Amniotic stem cell (primary cell): ENCODE measurements around the gene ARL5B.
"Not testable (repeated sequence)": the region's sequence is repeated elsewhere in the genome, so short reads cannot be mapped to it uniquely, and the experiment has no call there.

ENCODE experiments used
- DNase-seq: peaks from one replicate; lab custom pipeline; 2025; lab: John Stamatoyannopoulos, UW

ARL5B gene

DNA sequence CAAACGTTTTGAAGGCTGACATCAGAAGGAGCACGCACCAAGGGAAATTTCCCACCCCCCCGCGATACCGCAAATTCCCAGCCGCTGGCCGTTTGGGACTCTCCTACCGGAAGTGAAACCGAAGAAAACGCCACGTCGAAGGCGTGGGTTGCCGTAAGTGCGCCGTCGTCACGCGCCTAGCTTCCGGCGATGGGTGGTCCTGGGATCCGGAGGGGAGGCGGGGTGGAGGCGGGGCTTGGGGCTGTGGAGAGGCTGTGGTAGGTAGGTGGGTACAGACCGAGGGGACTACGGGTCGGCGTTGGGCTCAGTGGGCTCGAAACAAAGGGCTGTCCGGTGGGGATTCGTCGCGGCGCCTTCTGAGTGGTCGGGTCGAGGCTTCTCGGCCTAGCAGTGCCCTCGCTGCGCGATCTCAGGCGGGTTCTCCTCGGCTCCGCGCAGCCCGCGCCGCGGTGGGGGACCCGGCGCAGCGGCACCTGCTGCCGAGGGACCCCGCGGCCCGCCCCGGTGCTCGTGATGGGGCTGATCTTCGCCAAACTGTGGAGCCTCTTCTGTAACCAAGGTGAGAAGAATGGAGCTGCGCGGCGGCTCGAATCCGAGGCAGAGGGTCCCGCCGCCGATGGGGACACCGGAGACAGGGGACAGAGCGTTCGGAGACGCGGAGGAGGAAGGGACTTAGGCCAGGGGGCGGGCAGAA is at the start of gene ARL5B:
ARL5B (plus strand) TSS at position 307 of the 694 bp plus-strand sequence; CDS start at position 514, 207 bp downstream.
- DNase-seq, result peak; percentile 99

GRCh38 chr10:18610517-18610916 is 48.7 kb upstream of the ARL5B start:
- DNase-seq, result peak; percentile 18

GRCh38 chr10:18611168-18611567 is 48.1 kb upstream of the ARL5B start:
- DNase-seq, result no peak

GRCh38 chr10:18615618-18616017 is 43.6 kb upstream of the ARL5B start:
- DNase-seq, result no peak

DNA sequence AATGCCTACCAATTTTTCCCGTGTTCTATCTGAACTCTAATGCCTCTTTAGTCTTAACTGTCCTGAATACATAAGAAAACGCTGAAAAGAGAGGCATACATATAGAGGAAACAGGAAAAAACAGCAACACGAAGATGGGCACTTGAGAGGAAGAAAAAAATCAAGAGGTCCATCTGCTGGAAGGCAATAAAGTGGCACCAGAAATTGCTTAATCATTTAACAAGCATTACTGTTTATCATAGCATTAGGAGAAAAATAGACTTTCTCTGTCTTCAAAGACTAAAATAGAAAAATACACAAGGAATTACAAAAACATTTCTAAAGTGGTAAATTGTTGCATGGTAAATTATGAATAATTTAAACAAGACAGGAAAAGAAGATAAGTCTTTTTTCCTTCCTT is 42.9 kb upstream of the ARL5B start:
- DNase-seq, result no peak

DNA sequence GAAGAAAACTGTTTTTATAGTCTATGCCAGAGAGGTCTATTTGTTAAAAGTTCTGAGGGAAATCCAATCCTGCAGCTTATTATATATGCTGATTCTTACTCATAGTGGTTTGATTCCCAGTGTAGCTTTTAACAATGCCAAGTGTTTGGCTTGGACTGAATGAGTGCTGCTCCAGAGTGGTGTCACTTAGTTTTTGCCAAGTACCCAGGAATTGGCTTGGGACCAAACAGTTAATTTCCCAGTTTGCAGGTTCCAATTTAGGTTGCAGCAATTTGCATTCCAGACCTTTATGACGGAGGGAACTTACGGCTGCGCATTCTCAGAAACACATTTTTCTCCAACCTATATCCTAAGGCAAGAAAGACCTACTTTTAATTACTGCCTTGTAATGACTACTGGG is 40.2 kb upstream of the ARL5B start:
- no peak for DNase-seq

DNA sequence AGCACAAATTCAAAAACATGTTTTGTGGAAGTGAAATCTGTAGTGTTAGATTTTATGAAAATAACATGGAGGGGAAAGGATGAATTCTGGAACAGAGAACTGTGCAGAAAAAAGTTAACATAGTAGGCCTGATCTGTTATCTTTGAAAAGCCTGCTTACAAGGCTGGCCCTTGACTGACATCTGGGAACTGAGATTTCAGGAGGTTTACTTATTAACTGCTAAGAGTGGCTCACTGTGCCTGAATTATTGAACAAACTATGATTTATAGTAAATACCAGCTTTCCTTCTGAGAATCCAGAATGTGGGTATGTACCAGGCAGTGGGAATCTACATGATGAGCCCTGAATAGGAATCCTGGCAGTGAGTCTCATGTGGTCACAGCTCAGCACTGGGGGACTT is 38.4 kb upstream of the ARL5B start:
- no peak for DNase-seq

- DNase-seq, result not testable (repeated sequence)
These were observed 35.6 kb upstream of the ARL5B start for GRCh38 chr10:18623671-18624070.

DNA sequence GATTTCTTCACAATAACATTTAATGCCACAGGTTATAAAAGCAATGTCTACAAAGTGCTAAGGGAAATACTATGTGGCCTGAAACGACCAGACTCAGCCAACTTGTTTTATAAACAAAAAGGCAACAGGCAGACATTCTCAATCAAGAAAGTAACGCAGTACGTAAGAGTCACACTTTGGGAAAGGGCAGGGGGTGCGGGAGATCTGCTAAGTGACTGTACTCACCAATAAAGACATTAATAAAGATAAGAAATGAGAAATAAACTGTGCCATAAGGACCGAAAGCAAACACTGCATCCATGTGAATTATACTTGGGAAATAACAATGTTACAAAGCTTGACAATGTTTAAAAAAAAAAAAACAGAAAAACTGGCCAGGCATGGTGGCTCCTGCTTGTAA is 33.3 kb upstream of the ARL5B start:
- DNase-seq, result no peak

DNA sequence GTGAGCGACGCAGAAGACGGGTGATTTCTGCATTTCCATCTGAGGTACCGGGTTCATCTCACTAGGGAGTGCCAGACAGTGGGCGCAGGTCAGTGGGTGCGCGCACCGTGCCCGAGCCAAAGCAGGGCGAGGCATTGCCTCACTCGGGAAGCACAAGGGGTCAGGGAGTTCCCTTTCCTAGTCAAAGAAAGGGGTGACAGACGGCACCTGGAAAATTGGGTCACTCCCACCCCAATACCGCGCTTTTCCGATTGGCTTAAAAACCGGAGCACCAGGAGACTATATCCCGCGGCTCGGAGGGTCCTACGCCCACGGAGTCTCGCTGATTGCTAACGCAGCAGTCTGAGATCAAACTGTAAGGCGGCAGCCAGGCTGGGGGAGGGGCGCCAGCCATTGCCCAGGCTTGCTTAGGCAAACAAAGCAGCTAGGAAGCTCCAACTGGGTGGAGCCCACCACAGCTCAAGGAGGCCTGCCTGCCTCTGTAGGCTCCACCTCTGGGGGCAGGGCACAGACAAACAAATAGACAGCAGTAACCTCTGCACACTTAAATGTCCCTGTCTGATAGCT is 31.7 kb upstream of the ARL5B start:
- DNase-seq, result not testable (repeated sequence)

- DNase-seq, result not testable (repeated sequence)
These were observed 26.7 kb upstream of the ARL5B start for GRCh38 chr10:18632500-18632899.

DNA sequence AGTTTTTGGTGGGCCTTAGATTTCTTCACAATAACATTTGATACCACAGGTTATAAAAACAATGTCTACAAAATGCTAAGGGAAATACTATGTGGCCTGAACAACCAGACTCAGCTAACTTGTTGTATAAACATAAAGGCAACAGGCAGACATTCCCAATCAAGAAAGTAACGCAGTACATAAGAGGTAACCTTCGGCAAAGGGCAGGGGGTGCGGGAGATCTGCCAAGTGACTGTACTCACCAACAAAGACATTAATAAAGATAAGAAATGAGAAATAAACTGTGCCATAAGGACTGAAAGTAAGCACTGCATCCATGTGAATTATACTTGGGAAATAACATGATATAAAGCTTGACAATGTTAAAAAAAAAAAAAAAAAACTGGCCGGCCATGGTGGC is 23.2 kb upstream of the ARL5B start:
- DNase-seq, result no peak

- DNase-seq, result not testable (repeated sequence)
These were observed 21.8 kb upstream of the ARL5B start for GRCh38 chr10:18637400-18637799.

DNA sequence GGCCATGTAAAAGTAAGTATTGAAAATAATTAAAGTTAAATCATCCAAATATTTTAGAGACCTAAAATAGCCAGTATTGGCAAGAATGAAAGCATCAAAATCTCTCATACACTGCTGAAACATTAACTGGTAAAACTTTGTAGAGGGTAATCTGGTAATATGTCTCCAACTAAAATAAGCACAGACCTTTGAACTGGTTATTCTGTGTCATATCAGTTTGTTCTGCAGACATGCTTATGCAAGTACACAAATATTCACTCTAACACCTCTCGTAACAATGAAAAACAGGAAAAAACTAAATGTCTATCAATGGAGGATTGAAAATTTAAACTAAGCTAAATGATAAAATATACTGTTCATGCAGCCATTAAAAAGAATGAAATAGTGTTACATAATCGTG is 19.5 kb upstream of the ARL5B start:
- not testable (repeated sequence) for DNase-seq

DNA sequence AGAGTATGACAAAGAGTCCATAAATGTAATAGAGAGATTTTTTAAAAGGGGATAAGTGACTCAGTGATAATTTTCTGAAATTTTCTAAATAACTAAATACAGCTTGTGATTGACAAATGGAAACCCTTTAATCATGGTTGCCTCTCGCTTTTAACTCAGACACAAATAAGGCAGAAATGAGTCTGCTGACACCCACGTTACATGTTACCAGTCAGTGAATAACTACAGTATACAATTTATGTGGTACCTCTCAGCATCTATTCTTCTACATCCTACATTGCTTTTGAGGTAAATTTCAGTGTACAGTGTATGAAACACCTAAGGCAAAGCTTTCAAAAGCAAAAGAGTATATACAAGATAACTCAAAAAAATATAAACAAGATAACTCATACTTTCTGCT is 12.1 kb upstream of the ARL5B start:
- no peak for DNase-seq

DNA sequence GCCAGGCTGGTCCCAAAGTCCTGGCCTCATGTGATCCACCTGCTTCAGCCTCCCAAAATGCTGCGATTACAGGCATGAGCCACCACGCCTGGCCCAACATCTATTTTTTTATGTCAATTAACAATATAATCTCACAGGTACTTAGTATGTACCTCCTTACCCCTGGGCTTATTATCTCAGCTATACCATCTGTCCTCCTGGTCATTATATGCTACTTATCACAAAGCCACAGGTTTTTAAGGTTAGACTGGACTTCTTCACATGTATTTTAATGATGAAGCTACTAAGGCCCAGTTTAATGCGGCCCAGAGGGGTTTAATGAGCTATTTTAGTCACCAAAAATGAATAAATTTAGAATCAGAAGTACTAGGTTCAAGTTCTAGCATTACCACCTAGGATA is 11.3 kb upstream of the ARL5B start:
- DNase-seq, result no peak

GRCh38 chr10:18649364-18649959 is 9.8 kb upstream of the ARL5B start:
- DNase-seq, result no peak

DNA sequence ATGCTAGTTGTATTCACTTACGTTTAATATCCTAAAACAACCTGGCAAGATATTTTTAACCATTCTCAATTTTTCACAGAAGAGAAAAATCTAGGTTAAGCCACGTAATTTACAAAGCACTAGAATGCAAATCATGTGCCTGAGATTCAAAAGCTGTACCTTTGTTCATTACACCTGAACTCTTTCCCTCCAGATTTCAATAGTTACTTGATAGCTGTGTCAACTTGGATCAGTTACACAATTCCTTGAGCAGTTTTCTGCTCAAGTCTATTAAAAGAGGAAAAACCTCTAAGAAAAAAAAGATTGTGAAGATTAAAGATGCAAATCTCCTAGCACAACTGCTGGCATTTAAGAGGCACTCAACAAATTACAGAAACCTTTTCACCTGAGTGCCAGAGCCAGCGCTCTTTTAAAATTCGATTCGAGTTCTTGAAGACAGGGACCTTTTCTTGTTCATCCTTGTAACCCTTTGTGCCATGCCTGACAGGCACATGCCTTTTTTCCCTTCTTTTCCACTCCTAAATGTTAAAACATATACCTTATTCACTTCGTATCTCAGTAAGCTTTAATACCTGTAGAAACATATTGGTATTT is 8.7 kb upstream of the ARL5B start:
- no peak for DNase-seq

DNA sequence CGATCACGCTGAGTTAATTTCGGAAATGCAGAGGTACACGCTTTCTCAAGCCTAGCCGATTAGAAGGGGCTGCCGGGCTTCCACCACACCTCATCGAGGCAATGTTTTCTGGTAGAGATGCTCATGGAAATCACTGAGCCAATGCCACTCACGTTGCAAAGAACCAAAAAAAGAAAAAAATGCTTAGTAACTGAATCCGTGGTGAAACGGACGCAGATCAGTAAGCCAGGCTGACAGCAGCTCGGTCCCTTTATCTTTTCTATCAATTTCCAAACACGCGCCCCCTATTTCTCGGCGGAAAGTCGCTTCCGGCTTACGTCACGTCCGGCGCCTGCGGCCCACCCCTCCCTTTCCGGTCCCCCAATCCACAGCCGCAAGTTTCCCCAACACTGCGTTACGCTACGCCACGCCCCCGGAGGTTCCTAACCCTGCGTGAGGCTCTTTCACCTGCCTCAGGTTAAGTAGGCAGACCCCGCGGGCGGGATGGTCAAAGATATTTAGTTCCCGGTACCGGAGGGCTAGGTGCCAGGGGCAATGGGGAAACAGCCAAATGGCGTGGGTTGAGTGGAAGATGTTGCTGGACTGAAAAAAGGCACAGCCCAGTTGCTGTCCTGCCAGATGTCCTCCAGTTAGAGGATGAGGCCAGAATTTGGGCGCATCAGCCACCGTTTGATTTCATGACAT is 7.8 kb upstream of the ARL5B start, which contains the start of gene NSUN6:
NSUN6 (minus strand) TSS at position 264 of the 684 bp plus-strand sequence. CDS start 384 bp downstream, outside the sequence.
- peak; percentile 76 for DNase-seq

DNA sequence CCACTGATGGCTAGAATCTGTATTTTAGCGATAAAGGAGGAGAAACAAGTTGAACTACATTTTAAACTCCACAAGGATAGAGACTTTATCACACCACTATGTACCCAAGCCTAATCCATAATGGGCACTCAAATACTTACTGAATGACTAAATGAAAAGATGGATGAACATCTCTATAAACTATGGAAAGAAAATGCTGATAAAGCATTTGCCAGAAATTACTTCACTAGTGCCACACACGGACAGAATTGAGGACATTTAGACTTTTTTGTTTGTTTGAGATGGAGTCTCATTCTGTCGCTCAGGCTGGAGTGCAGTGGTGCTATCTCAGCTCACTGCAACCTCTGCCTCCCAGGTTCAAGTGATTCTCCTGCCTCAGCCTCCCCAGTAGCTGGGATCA is 6.1 kb upstream of the ARL5B start:
- no peak for DNase-seq

DNA sequence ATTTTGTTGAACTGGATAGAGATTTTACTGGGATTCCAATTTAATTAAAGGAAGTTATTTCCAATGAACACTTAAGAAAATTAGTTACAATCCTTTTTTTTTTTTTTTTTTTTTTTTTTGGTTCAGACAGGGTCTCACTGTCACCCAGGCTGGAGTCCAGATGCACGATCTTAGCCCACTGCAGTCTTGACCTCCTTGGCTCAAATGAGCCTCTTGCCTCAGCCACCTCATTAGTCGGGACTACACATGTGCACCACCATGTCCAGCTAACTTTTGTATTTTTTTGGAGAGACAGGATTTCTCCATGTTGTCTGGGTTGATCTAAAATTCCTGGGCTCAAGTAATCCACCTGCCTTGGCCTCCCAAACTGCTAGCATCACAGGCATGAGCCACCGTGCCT is 2.5 kb upstream of the ARL5B start:
- DNase-seq, result no peak
